GM12874 (cell line): Measurements from ENCODE around the gene DYNC2H1.

Source experiments
- TF ChIP-seq, protein P1 (sequence below): IDR thresholded peaks from 2 replicates; pipeline ENCODE4 v1.5.1; 2011; ENCODE audit warnings: low read depth, mild to moderate bottlenecking, control low read depth, low read length, moderate library complexity; ENCODE audit not compliant: insufficient read depth

DYNC2H1 gene

DNA sequence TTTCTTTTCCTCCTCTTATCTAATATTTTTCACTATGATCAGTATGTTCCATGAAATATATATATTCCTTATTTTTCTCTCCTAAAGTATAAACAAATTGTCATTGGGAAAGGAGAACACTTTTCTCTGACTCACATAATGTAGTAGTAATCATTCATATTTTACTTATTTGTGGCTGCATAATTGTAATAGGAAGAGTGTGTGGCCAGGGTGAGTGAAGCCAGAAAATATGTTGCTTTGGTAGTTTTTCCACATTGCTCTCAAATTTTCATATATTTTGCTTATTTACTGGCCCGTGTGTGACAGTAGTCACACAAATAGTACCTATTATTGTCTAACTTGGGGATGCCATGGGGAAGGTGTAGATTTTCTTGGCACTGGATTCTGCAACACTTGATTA, 172.1 kb downstream of the DYNC2H1 start:
- TF ChIP-seq, protein P1, sequence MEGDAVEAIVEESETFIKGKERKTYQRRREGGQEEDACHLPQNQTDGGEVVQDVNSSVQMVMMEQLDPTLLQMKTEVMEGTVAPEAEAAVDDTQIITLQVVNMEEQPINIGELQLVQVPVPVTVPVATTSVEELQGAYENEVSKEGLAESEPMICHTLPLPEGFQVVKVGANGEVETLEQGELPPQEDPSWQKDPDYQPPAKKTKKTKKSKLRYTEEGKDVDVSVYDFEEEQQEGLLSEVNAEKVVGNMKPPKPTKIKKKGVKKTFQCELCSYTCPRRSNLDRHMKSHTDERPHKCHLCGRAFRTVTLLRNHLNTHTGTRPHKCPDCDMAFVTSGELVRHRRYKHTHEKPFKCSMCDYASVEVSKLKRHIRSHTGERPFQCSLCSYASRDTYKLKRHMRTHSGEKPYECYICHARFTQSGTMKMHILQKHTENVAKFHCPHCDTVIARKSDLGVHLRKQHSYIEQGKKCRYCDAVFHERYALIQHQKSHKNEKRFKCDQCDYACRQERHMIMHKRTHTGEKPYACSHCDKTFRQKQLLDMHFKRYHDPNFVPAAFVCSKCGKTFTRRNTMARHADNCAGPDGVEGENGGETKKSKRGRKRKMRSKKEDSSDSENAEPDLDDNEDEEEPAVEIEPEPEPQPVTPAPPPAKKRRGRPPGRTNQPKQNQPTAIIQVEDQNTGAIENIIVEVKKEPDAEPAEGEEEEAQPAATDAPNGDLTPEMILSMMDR, result no peak

DNA sequence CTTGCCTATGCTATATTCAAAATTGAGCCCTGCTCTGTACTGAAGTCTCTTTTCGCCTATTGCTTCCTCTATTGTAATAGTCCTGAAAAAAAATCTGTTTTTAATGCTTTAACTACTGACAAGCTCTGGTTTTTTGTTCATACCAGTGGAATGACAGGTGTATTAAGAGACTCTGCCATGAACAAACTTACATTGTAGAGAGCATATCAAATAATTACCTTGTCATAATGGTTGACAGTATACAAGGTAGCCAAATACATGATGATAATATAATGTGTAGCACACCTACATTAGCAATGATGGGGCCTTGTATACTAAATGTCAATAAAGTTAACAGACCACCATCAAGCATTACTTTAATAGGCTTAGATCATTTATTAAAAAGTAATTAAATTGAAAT, 175.0 kb downstream of the DYNC2H1 start:
- TF ChIP-seq, protein P1, result no peak

DNA sequence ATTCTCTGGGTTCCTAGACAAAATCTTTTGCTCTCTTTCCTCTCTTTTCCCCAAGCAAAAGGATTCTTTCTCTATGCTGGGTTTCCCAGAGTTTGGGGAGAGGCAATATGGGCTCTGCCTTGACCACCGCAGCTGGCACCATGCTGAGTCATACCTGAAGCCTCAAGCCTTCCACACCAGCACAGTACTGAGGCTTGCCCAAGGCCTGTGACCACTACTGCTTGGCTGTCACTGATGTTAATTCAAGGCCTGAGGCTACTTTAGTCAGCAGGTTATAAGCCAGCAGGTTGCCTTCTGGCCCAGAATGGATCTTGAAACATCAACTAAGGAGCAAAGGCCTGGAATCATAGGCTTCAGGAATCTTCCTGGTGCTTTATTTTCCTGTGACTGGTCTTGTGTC, 185.3 kb downstream of the DYNC2H1 start:
- TF ChIP-seq, protein P1, result no peak

DNA sequence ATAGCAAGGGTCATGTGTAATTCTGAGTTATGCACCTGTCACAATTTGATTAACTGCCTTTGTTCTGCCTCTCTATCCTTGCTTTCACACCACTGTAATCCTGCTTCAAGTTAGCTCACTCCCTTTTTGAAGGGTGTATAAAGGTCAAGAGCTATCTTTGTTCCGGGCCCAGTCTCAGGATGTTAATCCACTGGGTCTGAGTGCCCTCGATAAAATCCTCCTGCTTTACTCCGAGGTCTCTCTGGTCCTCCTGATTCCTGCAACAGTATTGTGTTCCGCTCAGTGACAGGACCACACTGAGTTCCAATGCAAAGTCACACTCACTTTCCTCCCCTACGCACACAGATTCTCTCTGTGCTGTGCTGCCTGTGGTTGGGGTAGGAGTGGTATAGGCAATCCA, 186.5 kb downstream of the DYNC2H1 start:
- TF ChIP-seq, protein P1, result no peak

DNA sequence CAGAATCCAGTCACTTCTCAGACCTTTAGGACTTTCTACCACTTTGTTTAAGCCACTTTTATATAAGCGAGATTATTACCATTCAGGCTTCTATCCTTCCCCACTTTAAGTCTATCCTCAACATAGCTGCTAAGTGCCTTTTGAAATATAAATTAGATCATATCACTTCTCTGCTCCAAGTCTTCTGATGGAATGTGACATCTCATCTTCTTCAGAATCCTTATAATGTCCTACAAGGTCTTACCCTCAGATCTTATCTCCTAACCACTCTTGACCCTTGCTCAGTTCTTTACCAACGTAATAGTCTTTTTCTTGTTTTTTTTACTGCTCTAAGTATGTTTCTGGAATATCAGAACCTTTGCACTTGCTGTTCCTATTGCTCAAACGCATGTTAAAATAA, 188.7 kb downstream of the DYNC2H1 start:
- TF ChIP-seq, protein P1, result no peak

DNA sequence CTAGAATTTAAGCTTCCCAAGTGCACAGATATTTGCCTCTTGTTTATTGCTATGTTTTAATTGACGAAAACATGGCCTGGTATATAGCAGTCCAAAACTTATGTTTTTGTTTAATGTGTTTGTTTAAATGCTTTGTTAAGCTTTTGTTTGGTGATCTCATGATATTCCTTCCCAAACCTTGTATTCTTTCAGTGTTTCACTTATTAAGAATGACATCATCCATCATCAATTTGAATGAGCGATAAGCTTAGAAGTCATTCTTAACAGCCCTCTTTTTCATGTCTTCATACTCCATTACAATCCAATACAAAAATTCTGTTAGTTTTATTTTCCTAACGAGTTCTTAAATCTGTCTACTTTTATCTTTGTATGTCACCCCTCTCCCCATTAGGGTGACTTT, 206.0 kb downstream of the DYNC2H1 start:
- TF ChIP-seq, protein P1, result no peak

DNA sequence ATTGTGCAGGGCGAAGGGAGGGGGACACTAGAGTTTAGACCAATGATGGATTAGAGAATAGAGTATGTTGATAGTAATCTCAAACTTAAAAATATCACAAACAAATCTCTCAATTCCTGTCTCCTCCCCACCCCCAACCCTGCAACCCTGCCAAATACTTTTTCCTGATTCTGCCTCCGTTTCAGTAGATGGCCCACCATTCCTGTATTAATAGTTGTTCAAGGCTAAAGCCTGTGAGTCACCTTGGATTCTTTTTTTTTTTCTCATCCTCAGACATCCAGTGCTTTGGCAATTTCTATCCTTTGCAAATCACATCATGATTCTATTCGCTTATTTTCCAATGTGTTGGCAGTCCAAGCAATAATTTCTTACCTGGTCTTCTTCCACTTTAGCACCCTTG, 207.9 kb downstream of the DYNC2H1 start:
- TF ChIP-seq, protein P1, result no peak

DNA sequence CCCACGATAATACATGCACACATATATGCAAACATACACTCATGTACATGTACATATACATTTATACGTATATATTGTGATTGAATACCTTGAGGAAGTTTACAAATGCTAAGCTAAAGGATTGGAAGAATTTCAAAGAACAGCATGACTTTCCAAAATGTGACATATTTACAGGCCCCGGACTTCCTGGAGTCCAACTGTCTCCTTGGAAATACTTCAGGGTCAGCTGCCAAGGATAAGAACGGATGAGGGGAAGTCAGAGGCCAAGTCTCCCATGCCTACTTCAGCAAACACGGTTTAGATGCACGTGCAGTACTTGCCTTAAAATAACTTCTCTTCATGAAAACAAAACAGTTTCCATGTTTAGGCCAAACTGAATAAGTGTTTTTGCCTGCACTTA, 213.6 kb downstream of the DYNC2H1 start:
- TF ChIP-seq, protein P1, result no peak
